ENCODE measurements around the gene CRYZL1.
A peak's percentile ranks its signal among the peaks of the same experiment; 100 is the strongest.

The CRYZL1 gene

DNA sequence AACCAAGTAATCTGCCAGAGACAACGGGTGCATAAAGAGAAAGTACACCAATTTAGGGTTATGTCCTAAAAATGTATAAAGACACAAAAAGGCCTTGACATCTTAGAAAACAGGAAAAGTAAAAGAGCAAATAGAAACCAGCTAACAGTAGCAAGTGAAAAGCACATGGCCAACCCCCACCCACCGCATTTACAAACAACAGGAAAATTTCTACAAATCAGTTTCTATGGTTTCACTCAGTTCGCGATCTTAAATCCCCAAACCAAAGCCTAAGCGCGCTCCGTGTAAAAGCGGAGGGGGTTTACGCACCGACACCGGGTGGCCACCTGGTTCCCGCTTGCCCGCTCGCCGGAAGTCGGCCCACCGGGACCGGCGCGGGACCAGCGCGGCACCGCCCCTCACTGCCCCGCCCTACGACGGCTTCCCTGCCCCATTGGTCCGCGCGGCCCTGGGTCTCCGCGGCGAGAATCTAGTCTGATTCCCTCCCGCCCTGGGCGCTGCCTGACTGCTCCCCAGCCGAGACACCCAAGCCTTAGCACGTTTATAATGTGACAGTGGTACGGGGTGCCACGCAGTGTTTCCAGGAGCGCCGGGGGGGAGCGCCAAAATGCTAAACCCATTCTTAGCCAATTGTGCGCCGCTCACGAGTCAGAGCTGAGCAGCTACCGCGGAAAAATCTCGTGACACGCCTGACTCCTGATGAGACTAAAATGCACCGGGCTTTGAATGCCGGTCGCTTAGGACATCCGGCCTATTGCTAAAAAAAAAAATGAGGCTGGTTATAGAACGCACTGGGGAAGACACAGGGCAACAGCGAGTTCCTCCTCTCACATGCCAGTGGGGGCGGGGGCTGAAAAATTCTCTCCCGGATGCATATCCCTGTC, 99.5 kb downstream of the CRYZL1 start, which contains the start of gene GART:
Gene GART (minus strand): TSS at position 362 of the 884 bp plus-strand sequence. CDS start 2,802 bp downstream, outside the sequence.
- Histone ChIP-seq H3K9ac (ENCODE audit: low read length) (peak within 1 kb of the TSS; percentile 92), H3K27ac (ENCODE audit: low read length) (peak within 1 kb of the TSS; percentile 93), H4K20me1 (ENCODE audit: insufficient read depth, low read length) (peaks cover 28% of the 10 kb centered on the region), H3K4me2 (ENCODE audit: low read length) (peak within 1 kb of the TSS; percentile 78), H3K27me3 (ENCODE audit: low read depth, low read length) (no peaks in the 10 kb centered on the region), H3K4me1 (ENCODE audit: low read length) (peaks cover 21% of the 10 kb centered on the region), H3K9me3 (ENCODE audit: insufficient read depth, low read length) (no peaks in the 10 kb centered on the region), H3K79me2 (ENCODE audit: low read length) (peaks cover 86% of the 10 kb centered on the region), H2AFZ (ENCODE audit: low read depth, low read length) (no peak within 1 kb of the TSS; the same call in 1 of the 2 replicates), H3K36me3 (replicated peaks; ENCODE audit: low read depth, low read length) (peaks cover 26% of the 10 kb centered on the region), H3K4me3 (ENCODE audit: low read length) (peak within 1 kb of the TSS; percentile 85)
- TF ChIP-seq CTCF (IDR thresholded peaks at IDR 0.05; ENCODE audit: low read depth, low read length) (no peak), EZH2phosphoT487 (IDR thresholded peaks at IDR 0.05; ENCODE audit: low read depth) (no peak)

- TF ChIP-seq CTCF (IDR thresholded peaks at IDR 0.05; ENCODE audit: low read depth, low read length) (no peak), EZH2phosphoT487 (IDR thresholded peaks at IDR 0.05; ENCODE audit: low read depth) (no peak)
- Histone ChIP-seq H2AFZ (ENCODE audit: low read depth, low read length) (no peak overlapping the region), H3K9ac (ENCODE audit: low read length) (peak overlapping the region; percentile 92), H3K4me2 (ENCODE audit: low read length) (peak overlapping the region; percentile 78), H3K9me3 (ENCODE audit: insufficient read depth, low read length) (no peaks in the 10 kb centered on the region), H3K27ac (ENCODE audit: low read length) (peak overlapping the region; percentile 93), H3K4me1 (ENCODE audit: low read length) (peaks cover 21% of the 10 kb centered on the region), H3K36me3 (replicated peaks; ENCODE audit: low read depth, low read length) (peaks cover 34% of the 10 kb centered on the region), H3K79me2 (ENCODE audit: low read length) (peaks cover 84% of the 10 kb centered on the region), H4K20me1 (ENCODE audit: insufficient read depth, low read length) (peaks cover 28% of the 10 kb centered on the region), H3K27me3 (ENCODE audit: low read depth, low read length) (no peaks in the 10 kb centered on the region), H3K4me3 (ENCODE audit: low read length) (peak overlapping the region; percentile 85)
Observed at GRCh38 chr21:33541105-33541711, 100.3 kb downstream of the CRYZL1 start.

GRCh38 chr21:33540711-33541104, 100.8 kb downstream of the CRYZL1 start:
- H3K27ac ChIP-seq (ENCODE audit: low read length): no peak overlapping the region
- peak overlapping the region; percentile 78 for H3K4me2 ChIP-seq (ENCODE audit: low read length)
- H2AFZ ChIP-seq (ENCODE audit: low read depth, low read length): no peak overlapping the region
- H4K20me1 ChIP-seq (ENCODE audit: insufficient read depth, low read length): peaks cover 24% of the 10 kb centered on the region
- H3K27me3 ChIP-seq (ENCODE audit: low read depth, low read length): no peaks in the 10 kb centered on the region
- H3K4me1 ChIP-seq (ENCODE audit: low read length): peaks cover 19% of the 10 kb centered on the region
- no peak overlapping the region for H3K9ac ChIP-seq (ENCODE audit: low read length)
- peaks cover 32% of the 10 kb centered on the region for H3K36me3 ChIP-seq (replicated peaks; ENCODE audit: low read depth, low read length)
- H3K4me3 ChIP-seq (ENCODE audit: low read length): peak overlapping the region; percentile 85
- peaks cover 83% of the 10 kb centered on the region for H3K79me2 ChIP-seq (ENCODE audit: low read length)
- H3K9me3 ChIP-seq (ENCODE audit: insufficient read depth, low read length): no peaks in the 10 kb centered on the region
- TF ChIP-seq CTCF (IDR thresholded peaks at IDR 0.05; ENCODE audit: low read depth, low read length) (no peak), EZH2phosphoT487 (IDR thresholded peaks at IDR 0.05; ENCODE audit: low read depth) (no peak)

- Histone ChIP-seq H3K27me3 (ENCODE audit: low read depth, low read length) (no peaks in the 10 kb centered on the region), H3K9me3 (ENCODE audit: insufficient read depth, low read length) (no peaks in the 10 kb centered on the region), H3K9ac (ENCODE audit: low read length) (no peak overlapping the region), H2AFZ (ENCODE audit: low read depth, low read length) (no peak overlapping the region), H3K36me3 (replicated peaks; ENCODE audit: low read depth, low read length) (peaks cover 40% of the 10 kb centered on the region), H3K4me1 (ENCODE audit: low read length) (peaks cover 10% of the 10 kb centered on the region; the same call in 1 of the 2 replicates), H4K20me1 (ENCODE audit: insufficient read depth, low read length) (peaks cover 13% of the 10 kb centered on the region), H3K27ac (ENCODE audit: low read length) (no peak overlapping the region), H3K79me2 (ENCODE audit: low read length) (peaks cover 72% of the 10 kb centered on the region), H3K4me2 (ENCODE audit: low read length) (no peak overlapping the region), H3K4me3 (ENCODE audit: low read length) (no peak overlapping the region)
- TF ChIP-seq CTCF (IDR thresholded peaks at IDR 0.05; ENCODE audit: low read depth, low read length): no peak
- TF ChIP-seq EZH2phosphoT487 (IDR thresholded peaks at IDR 0.05; ENCODE audit: low read depth): no peak
Observed at GRCh38 chr21:33539616-33540015, 101.9 kb downstream of the CRYZL1 start.

All from OCI-LY3 (cell line).